ENCODE results near the gene FAAP20.

DNA sequence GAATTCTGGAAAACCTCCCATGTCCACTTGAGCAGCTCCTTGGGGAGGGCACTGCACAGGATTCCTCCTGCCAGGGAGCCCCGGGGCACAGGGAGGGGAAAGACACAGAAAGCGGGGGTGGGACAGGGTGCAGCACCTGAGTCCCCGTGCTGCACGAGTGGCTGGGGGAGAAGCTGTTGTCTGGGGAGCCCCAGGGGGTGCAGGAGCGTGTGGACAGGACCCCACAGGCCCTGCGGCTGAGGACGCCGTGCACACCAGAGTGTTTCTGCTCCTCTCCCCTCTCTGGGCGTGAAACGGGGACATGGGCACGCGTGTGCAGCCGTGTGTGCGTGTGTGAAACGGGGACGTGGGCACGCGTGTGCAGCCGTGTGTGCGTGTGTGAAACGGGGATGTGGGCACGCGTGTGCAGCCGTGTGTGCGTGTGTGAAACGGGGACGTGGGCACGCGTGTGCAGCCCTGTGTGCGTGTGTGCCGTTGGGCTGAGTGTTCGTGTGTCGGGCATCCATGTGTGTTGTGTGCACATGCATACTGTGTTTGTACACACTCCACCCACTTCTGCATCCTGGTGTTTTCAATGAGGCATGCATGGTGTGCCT lies 21.9 kb downstream of the FAAP20 start:
- TF ChIP-seq, protein P1, sequence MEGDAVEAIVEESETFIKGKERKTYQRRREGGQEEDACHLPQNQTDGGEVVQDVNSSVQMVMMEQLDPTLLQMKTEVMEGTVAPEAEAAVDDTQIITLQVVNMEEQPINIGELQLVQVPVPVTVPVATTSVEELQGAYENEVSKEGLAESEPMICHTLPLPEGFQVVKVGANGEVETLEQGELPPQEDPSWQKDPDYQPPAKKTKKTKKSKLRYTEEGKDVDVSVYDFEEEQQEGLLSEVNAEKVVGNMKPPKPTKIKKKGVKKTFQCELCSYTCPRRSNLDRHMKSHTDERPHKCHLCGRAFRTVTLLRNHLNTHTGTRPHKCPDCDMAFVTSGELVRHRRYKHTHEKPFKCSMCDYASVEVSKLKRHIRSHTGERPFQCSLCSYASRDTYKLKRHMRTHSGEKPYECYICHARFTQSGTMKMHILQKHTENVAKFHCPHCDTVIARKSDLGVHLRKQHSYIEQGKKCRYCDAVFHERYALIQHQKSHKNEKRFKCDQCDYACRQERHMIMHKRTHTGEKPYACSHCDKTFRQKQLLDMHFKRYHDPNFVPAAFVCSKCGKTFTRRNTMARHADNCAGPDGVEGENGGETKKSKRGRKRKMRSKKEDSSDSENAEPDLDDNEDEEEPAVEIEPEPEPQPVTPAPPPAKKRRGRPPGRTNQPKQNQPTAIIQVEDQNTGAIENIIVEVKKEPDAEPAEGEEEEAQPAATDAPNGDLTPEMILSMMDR (IDR thresholded peaks at IDR 0.05; ENCODE audit: control extremely low read depth in 1 of 3, insufficient read depth in 1 of 3, low read depth in 1 of 3, low read length in 3 of 3) = no peak
- no peak for TF ChIP-seq EZH2 (IDR thresholded peaks at IDR 0.05; ENCODE audit: low read depth, low read length, severe bottlenecking)
- no peak for TF ChIP-seq EGR1 (IDR thresholded peaks at IDR 0.05; ENCODE audit: borderline replicate concordance, low read depth, low read length)
- no peak for TF ChIP-seq RNF2 (IDR thresholded peaks at IDR 0.05; ENCODE audit: borderline replicate concordance, low read depth, low read length, missing control alignments, poor library complexity, severe bottlenecking)
- TF ChIP-seq EP300 (IDR thresholded peaks at IDR 0.05; ENCODE audit: borderline replicate concordance in 1 of 2, low read depth in 2 of 2, low read length in 2 of 2) = no peak
- no peak for TF ChIP-seq SRF (IDR thresholded peaks at IDR 0.05; ENCODE audit: low read depth, low read length)
- no peak for TF ChIP-seq CHD2 (IDR thresholded peaks at IDR 0.05; ENCODE audit: low read length)

Measured in H1 (cell line).